WTC11 (cell line): ENCODE data around the gene CA5A.

Experiments used
- CREM ChIP-seq: sonication (generic); formaldehyde crosslinking; IDR thresholded peaks from 2 replicates; pipeline ENCODE4 v1.8.1; 2022; ENCODE audit warnings: mild to moderate bottlenecking, missing genetic modification reagents, moderate library complexity
- FOXJ3 ChIP-seq: sonication (generic); formaldehyde crosslinking; IDR thresholded peaks from 2 replicates; pipeline ENCODE4 v1.9.0; 2021; ENCODE audit warnings: missing genetic modification reagents, mild to moderate bottlenecking, borderline replicate concordance
- JUN ChIP-seq: sonication (generic); formaldehyde crosslinking; IDR thresholded peaks from 2 replicates; pipeline ENCODE4 v1.8.0; 2023; ENCODE audit warnings: mild to moderate bottlenecking, missing genetic modification reagents
- SP1 ChIP-seq: sonication (generic); formaldehyde crosslinking; conservative IDR thresholded peaks from 2 replicates; pipeline ENCODE4 v1.8.1; 2022; ENCODE audit warnings: missing genetic modification reagents
- ZNF396 ChIP-seq: fragments of 250-450 bp; sonication (Bioruptor Pico); IDR thresholded peaks from 2 replicates; pipeline ENCODE4 v1.8.0; 2021; ENCODE audit warnings: mild to moderate bottlenecking, moderate library complexity, borderline replicate concordance
- ZNF416 ChIP-seq: fragments of 250-450 bp; sonication (Bioruptor Pico); IDR thresholded peaks from 2 replicates; pipeline ENCODE4 v1.9.0; 2021; ENCODE audit warnings: mild to moderate bottlenecking, inconsistent platforms
- TF ChIP-seq, protein P1 (sequence below): sonication (generic); formaldehyde crosslinking; IDR thresholded peaks from 2 replicates; pipeline ENCODE4 v1.8.0; 2022; ENCODE audit warnings: mild to moderate bottlenecking, missing genetic modification reagents
- TF ChIP-seq, protein P2 (sequence below): fragments of 200-600 bp; IDR thresholded peaks from 2 replicates; pipeline ENCODE4 v1.8.0; 2022; ENCODE audit warnings: antibody characterized with exemption
- TF ChIP-seq, protein P3 (sequence below): sonication (generic); formaldehyde crosslinking; conservative IDR thresholded peaks from 2 replicates; pipeline ENCODE4 v1.8.1; 2022; ENCODE audit warnings: mild to moderate bottlenecking, missing genetic modification reagents
- TF ChIP-seq, protein P4 (sequence below): sonication (generic); formaldehyde crosslinking; IDR thresholded peaks from 2 replicates; pipeline ENCODE4 v1.8.0; 2022; ENCODE audit warnings: mild to moderate bottlenecking, missing genetic modification reagents
- TF ChIP-seq, protein P5 (sequence below): sonication (generic); formaldehyde crosslinking; IDR thresholded peaks from 2 replicates; pipeline ENCODE4 v1.8.1; 2023; ENCODE audit warnings: mild to moderate bottlenecking, missing genetic modification reagents, moderate library complexity

DNA sequence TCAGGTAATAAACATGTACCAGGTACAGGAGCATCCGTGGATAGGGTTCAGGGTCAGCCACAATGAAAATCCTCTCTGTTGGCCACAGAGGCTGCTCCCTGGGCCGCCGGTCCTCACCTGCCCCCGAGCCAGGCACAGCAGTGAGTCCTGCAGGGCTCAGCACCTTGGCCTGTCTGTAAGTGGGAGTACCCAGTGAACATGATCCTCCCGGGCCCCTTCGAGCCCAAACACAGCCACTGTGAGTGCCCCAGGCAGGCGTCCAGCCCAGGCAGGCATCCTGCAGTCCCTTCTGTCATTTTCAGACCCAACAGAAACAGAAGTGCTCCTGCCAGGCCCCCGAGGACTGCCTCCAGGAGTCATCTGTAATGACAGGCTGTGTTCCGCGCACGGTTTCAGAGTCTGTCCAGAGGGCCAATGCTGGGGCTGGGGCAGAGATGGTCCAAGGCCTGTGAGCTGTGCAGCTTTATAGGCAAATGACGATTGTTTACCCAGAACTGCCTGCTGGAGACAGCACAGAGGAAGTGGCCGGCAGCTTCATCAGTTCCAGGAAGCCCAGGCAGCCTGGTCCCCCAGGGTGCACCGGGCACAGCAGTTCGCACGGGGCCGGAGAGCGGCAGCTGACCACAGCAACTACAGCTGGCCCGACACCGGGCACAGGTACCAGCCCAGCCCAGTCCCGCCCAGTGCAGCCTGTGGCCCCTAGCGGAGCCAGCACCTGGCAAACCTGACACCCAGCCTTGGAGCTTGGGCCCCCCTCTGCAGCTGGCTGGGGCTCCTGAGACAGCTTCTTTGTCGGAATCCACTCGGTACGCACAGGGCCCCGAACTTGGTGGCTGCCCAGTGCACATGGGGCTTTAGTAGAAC is 80.2 kb downstream of the CA5A start:
- TF ChIP-seq, protein P1, sequence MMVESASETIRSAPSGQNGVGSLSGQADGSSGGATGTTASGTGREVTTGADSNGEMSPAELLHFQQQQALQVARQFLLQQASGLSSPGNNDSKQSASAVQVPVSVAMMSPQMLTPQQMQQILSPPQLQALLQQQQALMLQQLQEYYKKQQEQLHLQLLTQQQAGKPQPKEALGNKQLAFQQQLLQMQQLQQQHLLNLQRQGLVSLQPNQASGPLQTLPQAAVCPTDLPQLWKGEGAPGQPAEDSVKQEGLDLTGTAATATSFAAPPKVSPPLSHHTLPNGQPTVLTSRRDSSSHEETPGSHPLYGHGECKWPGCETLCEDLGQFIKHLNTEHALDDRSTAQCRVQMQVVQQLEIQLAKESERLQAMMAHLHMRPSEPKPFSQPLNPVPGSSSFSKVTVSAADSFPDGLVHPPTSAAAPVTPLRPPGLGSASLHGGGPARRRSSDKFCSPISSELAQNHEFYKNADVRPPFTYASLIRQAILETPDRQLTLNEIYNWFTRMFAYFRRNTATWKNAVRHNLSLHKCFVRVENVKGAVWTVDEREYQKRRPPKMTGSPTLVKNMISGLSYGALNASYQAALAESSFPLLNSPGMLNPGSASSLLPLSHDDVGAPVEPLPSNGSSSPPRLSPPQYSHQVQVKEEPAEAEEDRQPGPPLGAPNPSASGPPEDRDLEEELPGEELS (CRISPR knock-in tag) = no peak
- TF ChIP-seq ZNF416 (CRISPR knock-in tag) (no peak), CREM (no peak), ZNF396 (CRISPR knock-in tag) (no peak), SP1 (no peak), JUN (no peak), FOXJ3 (no peak)
- TF ChIP-seq, protein P2, sequence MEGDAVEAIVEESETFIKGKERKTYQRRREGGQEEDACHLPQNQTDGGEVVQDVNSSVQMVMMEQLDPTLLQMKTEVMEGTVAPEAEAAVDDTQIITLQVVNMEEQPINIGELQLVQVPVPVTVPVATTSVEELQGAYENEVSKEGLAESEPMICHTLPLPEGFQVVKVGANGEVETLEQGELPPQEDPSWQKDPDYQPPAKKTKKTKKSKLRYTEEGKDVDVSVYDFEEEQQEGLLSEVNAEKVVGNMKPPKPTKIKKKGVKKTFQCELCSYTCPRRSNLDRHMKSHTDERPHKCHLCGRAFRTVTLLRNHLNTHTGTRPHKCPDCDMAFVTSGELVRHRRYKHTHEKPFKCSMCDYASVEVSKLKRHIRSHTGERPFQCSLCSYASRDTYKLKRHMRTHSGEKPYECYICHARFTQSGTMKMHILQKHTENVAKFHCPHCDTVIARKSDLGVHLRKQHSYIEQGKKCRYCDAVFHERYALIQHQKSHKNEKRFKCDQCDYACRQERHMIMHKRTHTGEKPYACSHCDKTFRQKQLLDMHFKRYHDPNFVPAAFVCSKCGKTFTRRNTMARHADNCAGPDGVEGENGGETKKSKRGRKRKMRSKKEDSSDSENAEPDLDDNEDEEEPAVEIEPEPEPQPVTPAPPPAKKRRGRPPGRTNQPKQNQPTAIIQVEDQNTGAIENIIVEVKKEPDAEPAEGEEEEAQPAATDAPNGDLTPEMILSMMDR = no peak
- TF ChIP-seq, protein P3, sequence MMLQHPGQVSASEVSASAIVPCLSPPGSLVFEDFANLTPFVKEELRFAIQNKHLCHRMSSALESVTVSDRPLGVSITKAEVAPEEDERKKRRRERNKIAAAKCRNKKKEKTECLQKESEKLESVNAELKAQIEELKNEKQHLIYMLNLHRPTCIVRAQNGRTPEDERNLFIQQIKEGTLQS = no peak
- TF ChIP-seq, protein P4, sequence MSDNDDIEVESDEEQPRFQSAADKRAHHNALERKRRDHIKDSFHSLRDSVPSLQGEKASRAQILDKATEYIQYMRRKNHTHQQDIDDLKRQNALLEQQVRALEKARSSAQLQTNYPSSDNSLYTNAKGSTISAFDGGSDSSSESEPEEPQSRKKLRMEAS (CRISPR knock-in tag) = no peak
- TF ChIP-seq, protein P5, sequence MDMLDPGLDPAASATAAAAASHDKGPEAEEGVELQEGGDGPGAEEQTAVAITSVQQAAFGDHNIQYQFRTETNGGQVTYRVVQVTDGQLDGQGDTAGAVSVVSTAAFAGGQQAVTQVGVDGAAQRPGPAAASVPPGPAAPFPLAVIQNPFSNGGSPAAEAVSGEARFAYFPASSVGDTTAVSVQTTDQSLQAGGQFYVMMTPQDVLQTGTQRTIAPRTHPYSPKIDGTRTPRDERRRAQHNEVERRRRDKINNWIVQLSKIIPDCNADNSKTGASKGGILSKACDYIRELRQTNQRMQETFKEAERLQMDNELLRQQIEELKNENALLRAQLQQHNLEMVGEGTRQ (CRISPR knock-in tag) = no peak
